GM19438 (cell line): ENCODE results near the gene RRP8.

Experiments used
- ATAC-seq: cut with Tn5 transposase; IDR thresholded peaks from one replicate; pipeline ENCODE4 v1.9.1; 2021; ENCODE audit warnings: low read depth; ENCODE audit not compliant: unreplicated experiment

Gene RRP8

DNA sequence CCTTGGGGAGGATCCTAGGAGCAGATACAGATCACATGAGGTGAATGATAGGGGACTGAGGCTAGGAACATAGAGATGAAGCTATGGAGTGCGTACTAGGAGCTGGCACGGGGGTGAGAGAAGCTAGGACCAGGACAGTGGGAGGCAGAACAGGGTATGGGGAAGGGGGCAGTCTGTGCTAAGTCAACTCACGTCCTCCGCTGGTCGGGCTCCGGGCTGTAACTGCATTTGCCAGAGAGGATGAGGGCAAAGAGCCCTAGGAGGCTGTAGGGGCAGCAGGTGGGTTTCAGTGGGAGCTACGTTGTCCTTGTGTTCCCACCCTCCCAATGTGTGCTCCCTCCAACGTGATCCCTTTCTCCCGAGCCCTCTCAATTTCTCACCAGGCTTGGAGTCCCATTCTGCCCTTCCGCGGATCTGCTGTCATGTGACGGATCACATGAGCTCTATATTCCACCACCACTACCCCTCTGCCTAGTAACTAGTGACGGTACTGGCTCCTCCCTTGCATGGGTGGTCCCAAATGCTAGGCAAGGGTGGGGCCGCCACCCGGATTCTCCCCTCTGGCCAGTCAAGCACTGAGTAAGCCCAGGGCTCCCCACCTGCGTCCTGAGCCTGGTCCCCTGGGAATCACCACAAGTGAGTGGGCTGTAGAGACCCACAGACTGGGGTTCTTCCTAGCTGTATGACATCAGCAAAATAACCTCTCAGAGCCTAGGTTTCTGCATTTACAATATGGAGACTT, 15.8 kb upstream of the RRP8 start, which contains the start of gene TPP1:
TSS of gene TPP1 (minus strand) at position 419 of the 742 bp plus-strand sequence. CDS start at position 397, 22 bp downstream.
- ATAC-seq: peak; percentile 98

DNA sequence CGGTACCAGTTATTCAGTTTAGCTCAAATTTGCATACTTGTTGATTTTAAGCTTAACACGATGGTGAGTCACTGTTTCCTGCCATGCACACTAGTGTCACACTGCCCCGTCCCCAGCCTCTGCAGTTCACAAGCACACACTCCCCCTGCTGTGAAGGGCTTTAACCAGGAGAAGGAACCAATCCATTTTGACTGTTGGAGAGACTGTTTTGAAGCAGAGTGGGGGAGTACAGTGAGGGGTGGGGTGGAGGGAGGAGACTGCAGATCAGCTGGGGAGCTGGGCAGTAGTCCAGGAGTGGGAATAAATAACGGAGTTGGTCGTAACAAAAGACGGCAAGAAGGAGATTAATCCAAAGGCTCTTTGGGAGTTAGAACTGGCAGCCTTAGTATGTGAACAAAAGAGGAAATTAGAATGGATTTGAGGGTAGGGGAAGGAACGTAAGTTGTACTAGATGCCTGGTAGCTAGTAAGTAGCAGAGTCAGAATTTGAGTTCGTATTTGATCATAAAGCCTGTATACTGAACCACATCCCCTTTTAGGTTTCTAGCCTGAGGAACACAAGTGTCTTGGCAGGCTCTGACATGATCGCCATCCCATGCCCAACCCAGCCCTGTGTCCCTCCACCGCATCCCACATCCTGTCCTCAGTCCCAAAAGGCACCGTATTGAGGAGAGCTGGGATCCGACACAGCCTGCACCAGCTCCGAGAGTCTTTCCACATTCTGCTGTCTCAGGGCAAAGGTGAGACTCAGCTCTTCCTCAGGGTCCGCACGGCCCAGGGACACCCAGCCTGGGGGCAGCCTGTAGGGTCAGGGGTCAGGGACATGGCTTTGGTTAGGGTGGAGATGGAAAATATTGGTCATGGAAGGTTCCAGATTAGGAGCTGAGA, 14.9 kb upstream of the RRP8 start:
- no peak for ATAC-seq

DNA sequence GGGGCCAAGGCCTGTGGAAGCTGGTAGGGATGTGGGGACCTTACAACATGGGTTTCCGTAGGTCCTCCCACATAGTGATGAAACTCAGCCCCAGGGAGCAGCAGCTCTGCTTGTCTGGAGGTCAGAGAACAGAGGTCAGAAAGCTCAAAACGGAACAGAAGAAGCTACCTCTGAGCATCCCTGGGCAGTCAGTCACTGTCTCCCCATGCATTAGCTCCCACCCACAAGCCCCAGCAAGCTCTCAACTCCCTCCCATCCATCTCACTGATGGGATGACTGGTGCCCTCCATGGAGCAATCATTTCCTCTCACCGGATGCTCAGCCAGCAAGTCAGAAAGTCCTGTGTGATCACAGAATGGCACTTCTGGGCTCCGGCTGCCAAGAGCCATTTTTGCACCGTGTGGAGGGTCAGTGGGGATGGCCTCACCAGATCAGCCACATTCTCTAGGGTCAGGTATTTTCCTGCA, 13.9 kb upstream of the RRP8 start:
- ATAC-seq: no peak

DNA sequence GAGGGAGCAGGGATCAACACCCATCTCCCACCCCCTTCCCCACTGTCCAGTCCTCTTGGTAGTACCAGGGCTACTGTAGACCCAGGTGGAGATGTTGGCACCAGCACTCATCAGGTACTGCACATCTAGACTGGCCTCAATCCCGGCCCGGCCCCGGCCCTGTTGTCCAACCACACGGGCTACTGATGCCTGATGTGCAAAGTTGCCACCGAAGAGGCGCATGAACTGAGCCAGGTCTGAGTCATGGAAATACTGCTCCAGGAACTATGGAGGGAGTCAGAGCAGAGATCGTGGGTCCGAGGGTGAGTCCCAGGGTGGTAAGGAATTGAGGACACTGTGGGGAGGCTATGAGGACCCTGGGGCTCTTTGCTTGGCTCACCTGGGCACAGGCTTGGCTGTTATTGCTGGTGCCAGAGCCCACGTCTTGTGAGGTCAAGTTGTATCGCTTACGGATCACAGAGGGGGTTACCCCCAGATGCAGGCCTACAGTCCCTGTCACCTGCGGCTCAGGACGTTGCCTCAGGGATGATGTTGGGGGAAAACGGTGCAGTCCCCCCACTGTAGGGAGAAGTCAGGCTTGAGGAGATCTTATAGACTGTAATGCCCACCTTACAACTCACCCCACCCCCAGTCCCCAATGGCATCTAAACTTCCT, 13.3 kb upstream of the RRP8 start:
- ATAC-seq: no peak

DNA sequence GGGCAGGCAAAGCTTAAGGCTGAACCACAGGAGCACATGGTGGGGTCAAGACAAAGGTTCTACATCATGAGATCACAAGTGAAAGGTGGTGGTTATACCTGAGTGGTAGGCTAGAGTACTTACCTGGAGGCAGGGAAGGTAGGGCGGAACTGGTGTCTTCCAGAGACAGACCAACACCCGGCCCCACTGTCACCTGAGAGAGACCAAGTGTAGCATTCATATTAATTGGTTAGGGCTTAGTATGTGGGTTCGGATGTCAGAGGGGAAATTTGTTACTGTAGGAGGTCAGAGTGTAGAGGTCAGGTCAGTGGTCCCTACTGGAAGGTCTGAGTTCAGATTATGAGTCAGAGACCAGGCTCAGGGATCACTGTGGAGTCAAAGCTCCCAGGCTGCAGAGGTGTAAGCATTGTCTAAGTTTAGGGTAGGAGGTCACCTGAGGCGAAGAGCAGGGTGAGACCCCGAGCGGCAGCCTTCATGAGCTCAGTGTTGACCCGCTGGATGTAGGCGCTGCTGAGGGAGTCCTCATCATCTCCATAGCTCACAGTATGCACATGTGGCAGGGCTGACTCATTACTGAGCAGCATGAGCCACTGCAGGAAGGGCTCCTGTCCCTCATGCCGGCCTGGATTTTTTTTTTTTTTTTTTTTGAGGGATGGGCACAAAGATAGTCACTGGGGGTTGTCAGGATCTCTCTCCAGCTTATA, 12.6 kb upstream of the RRP8 start:
- no peak for ATAC-seq

DNA sequence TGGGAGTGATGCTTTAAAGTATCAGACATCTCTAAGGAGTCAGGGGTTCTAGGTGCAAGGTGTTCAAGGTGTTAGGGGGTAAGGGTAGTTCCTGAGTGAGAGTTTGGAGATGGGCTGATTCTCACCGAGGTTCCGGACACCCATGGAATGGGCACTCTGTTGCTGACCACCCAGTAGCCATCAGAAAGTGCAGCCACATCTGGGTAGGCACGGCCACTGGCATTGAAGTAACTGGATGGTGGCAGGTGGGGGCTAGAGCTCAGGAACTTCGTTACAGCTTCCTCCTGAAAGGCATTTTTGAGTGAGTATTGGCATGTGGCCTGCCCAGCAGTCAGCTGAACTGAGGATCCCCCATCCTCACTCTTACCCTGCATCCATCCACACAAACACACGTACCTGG, 11.6 kb upstream of the RRP8 start:
- no peak for ATAC-seq

DNA sequence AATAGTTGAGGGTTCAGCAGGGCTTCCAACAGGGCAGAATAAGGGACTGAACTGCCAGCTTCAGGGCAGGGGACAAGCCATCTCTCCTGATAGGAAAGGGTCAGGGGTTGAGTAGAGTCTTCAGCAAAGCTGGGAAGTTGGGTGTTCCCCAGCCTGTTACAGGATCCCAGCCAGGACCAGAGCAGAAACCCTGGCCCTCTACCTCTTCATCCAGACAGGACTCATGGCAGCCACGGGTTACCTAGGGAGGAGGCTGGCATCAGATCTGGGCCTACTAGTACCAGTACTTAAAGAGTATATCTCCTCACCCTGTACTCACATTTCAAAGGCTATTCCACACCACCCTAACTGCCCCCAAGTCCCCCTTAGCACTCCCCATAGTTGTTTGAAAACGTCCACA, 11.0 kb upstream of the RRP8 start:
- ATAC-seq: no peak

DNA sequence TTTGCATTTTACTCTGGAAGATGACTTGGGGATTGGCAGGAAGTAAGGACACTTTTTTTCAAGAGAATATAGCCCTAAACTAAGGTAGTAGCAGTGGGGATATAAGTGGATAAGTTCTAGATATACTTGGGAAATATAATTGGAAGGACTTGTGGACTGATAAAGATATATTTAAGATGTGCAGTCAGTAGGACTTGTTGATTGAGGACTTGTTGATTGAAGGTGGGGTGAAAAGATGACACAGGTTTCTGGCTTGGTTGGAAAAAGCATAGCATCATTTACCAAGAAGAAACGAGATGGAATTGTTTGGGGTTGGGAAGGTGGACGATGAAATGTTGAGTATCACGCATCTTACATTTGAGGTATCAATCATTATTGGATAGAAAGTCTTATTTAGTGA, 10.1 kb upstream of the RRP8 start:
- ATAC-seq: no peak

DNA sequence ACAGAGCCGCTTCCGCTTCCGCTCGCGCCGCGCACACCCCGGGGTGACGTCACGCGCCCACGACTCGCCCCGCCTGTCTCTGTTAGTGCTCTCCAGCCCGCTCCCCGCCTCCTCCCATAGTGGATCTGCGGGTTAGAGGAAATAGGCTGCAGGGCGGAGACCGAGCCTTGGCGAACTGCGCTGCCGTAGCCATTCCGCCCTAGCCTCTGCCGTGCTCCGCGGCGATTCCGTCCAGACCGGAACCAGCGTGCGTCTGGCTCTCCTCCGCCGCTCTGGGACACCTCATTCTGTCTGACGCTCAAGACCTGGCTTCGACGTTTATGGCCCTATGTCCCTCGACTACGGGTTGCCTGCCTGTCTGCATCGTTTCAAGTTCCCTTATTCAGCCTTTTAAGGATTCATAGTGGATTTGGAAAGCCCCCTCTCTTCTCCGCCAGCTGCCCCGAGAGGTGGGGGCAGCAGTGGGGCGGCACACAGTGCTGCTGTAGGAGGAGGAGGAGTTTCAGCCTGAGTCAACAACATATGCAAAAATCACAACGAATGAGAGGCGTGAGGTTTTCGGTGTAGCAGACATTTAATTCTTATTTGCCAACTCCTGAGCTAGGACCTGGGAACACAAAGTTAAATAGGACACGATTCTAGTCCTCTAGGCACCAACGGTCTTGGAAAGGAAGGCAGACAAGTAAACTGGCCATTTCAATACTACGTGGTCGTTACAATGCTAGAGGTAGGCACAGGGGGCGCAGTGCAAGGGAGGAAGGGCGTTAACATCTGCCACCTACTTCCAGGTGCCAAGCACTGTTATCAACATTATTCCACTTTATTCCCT, 9.0 kb upstream of the RRP8 start, which contains the start of gene TAF10:
TSS of gene TAF10 (minus strand) at position 4 of the 829 bp plus-strand sequence. CDS start 27 bp downstream, outside the sequence.
- ATAC-seq: peak; percentile 88

DNA sequence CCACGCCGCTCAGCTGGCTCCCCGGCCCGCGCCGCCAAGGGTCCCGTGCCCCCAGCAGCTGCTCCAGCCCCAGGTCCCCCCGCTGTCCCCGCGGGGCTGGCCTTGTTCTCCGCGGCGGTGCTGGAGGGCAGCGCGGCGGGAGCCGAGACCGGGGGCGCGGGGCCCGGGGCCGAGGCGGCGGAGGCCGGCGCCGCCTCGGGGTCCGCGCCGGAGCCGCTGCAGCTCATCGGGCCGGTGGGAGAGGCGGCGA, 8.5 kb upstream of the RRP8 start:
- ATAC-seq: no peak

DNA sequence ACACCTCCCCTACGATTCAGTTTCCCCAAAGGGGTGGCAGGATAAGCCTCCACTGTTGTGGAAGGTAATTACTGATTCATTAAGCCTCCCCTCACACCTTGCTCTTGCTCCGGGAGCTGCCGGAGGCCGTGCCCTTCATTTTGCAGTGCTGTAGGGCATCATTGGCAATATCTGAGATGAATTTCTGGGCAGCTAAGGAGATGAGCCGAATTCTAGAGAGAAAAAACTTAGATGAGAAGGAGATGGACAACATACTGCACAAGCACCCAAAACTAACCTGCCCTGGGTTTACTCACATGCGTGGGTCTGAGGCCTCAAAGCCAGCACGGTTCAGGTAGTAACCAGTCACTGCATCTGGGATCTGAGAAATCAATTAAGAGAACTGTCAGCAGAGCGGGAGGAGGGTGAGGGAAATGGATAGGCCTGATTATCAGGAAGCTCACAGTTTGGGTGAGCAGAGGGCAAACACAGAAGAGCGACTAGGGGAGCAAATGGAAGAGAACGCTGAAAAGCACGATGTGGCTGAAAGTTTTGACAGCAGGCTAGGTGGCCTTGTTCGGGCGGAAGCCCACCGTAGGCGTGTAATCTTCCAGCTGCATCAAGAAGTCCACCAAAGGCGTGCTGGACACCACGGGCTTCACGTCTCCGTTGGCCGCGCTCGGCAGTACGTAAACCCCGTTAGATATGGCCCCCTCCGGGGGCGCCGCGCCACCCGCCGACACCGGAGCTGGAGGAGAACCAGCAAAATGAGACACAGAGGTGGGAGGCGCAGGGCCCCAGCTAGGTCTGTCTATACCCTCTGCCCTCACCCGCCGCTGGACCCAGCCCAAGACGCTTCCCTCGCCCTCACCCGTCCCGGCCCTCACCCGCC, 7.9 kb upstream of the RRP8 start:
- peak; percentile 7 for ATAC-seq

DNA sequence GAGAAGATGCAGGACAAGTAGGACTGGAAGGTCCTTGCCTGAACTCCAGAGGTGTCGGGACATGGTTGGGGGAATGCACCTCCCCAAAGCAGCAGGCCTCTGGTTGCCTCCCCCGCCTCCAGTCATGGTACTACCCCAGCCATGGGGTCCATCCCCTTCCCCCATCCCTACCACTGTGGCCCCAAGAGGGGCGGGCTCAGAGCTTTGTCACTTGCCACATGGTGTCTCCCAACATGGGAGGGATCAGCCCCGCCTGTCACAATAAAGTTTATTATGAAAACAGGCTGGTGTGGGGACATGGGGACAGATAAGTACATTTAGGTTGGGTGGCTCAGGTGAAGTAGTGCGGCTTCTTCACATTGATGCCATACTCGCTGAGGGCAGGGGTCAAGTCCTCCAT, 7.2 kb upstream of the RRP8 start:
- no peak for ATAC-seq

DNA sequence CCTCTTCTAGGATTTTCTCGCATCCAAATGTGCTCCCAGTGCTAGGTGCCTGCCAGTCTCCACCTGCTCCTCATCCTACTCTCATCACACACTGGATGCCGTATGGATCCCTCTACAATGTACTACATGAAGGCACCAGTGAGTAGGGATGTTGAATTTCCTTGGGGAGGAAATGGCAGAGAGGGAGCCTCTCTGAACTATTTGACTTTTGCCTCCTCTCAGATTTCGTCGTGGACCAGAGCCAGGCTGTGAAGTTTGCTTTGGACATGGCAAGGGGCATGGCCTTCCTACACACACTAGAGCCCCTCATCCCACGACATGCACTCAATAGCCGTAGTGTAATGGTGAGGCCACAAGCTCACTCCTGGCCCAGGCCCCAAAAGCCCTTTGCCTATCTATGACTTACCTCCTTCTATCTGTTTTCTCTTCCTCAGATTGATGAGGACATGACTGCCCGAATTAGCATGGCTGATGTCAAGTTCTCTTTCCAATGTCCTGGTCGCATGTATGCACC, 6.1 kb upstream of the RRP8 start:
- ATAC-seq: no peak

DNA sequence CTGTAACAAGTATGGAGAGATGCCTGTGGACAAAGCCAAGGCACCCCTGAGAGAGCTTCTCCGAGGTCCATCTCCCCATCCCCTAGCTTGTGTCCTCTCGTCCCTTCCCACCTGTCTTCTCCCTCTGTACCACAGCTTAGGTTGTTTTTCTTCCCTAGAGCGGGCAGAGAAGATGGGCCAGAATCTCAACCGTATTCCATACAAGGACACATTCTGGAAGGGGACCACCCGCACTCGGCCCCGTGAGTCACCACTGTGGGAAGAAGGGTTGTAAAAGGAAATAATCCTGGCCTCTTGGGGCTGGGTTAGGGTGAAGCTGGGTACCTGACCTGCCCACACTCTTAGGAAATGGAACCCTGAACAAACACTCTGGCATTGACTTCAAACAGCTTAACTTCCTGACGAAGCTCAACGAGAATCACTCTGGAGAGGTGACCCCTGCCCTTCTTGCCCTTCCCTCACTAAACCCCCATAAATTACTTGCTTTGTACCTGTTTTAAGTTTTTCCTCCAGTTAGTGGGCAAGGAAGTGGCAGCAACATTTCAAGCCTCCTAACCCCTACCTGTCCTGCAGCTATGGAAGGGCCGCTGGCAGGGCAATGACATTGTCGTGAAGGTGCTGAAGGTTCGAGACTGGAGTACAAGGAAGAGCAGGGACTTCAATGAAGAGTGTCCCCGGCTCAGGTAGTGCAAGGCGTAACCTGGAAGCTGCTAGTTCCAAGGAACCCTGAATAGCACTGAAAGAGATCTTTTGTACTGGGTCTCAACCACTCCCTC, 5.5 kb upstream of the RRP8 start:
- ATAC-seq: no peak

DNA sequence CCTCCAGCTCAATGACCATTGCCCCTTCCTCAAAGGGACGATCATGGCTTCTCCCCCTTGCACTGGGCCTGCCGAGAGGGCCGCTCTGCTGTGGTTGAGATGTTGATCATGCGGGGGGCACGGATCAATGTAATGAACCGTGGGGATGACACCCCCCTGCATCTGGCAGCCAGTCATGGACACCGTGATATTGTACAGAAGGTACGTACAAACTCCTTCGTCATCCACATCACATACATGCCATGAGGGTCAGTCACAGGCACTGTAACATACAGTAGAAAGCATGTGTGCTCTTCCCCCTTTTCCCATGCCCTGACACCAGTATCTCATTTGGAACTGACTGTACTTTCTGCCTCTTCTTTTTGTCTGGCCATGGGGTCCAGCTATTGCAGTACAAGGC, 4.6 kb upstream of the RRP8 start:
- no peak for ATAC-seq

DNA sequence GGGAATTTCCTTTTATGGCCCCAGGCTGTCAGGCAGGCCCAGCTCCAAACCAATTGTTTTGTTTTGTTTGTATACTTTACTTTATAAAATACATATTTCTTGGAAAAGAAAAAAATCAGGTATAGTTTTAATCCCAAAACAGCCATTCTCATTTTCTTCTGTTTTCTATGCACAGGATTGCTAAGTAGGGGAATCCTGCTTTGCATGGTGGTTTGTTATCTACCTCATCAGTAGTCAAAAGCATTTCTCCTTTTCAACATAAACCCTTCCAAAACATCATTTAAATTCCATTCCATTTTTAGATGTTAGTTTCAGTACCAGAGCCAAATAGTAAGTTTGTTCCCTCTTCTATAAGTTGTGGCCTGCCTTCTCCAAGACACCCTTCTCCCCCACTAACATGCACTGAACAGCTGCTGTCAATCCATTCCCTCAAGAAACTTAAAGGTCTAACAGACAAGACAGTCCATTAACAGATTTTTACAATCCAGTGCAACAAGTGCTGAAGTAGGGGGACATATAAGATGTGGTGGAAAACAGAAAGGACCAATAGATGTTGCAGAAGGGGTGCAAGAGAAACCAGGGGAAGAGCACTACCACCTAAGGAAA, 3.9 kb upstream of the RRP8 start:
- ATAC-seq: no peak

DNA sequence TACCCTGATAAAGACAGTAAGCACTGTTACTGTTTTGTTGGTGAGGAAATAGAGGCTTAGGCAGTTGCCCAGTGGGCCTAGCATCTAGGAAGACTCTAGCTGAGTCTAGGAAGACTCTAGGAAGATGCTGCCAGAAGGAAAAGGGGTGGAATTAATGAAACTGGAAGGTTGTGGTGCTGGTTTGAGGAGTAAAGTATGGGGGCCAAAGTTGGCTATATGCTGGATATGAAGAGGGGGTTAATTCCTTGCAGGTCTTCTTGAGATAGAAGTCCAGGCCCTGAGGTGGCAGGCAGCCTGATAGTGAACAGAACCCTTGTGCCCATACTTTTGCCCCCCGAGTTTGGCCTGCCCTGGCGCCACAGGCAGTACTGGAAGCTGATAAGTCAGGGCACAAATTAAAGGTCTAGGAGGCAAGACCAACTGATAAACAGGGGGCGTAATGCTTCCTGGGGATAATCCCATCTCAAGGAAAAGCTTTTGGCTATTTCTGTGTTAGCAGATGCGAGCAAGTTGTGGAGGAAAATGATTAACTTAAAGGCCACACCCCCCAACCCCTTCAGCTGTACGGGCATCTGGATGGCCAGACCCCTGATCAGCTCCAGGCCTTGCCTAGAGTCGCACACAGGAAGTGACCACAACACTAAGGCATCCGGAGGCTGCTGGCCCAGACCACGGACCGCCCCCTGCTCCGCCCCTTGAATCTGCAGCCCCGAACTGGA, 3.2 kb upstream of the RRP8 start:
- ATAC-seq: peak; percentile 58
